ENCODE results near the gene OR51G1.

DNA sequence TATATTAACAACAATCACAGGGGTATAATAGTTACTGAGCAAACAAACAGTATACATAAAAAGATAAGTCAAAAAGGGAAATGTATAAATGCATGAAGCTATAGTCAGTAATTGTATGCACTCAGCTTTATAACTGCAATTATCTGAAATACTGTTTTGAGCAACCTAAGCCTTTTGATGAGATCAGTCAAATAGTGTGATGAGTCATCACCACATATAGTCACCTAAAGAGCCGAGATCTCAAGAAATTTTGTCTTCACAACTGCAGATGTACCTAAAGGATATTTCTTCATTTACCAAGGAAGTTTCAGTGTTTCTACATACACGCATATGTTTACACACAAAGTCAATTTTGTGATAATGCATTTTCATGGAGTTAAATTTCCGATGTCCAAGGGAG, 36.7 kb upstream of the OR51G1 start:
- TF ChIP-seq, protein P1, sequence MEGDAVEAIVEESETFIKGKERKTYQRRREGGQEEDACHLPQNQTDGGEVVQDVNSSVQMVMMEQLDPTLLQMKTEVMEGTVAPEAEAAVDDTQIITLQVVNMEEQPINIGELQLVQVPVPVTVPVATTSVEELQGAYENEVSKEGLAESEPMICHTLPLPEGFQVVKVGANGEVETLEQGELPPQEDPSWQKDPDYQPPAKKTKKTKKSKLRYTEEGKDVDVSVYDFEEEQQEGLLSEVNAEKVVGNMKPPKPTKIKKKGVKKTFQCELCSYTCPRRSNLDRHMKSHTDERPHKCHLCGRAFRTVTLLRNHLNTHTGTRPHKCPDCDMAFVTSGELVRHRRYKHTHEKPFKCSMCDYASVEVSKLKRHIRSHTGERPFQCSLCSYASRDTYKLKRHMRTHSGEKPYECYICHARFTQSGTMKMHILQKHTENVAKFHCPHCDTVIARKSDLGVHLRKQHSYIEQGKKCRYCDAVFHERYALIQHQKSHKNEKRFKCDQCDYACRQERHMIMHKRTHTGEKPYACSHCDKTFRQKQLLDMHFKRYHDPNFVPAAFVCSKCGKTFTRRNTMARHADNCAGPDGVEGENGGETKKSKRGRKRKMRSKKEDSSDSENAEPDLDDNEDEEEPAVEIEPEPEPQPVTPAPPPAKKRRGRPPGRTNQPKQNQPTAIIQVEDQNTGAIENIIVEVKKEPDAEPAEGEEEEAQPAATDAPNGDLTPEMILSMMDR (IDR thresholded peaks at IDR 0.05) = no peak
- no peak for TF ChIP-seq POLR2A (IDR thresholded peaks at IDR 0.05)
